Urinary bladder (tissue), 4 donors: ENCODE results near the gene CCNL1. TPM values are rescaled to one million over a fixed set of nuclear protein-coding genes. Genes with fewer than 3 reads are reported as not detected.
"Not testable (repeated sequence)": the region's sequence is repeated elsewhere in the genome, so short reads cannot be mapped to it uniquely, and the experiment has no call there.

Experiments
- DNase-seq: peaks from one replicate; pipeline ENCODE4 v3.0.0-alpha.2; 2015; ENCODE audit errors: extremely low spot score
- H3K27ac ChIP-seq: one replicate; pipeline ENCODE4 v1.5.1; 2013; ENCODE audit warnings: low read depth, mild to moderate bottlenecking, moderate library complexity
- H3K36me3 ChIP-seq: one replicate; pipeline ENCODE4 v1.6.1; 2013; ENCODE audit warnings: mild to moderate bottlenecking, moderate library complexity; ENCODE audit not compliant: insufficient read depth
- H3K4me1 ChIP-seq: one replicate; pipeline ENCODE4 v1.6.1; 2013; ENCODE audit warnings: mild to moderate bottlenecking, moderate library complexity; ENCODE audit not compliant: insufficient read depth
- H3K4me3 ChIP-seq: one replicate; pipeline ENCODE4 v1.5.1; 2013; ENCODE audit warnings: low read depth, low read length
- WGBS: extraction: QIAGEN DNeasy Blood & Tissue Kit; methylation state at CpG from one replicate; pipeline ENCODE4 v1.1.7; 2013; 5-methylcytosine and 5-hydroxymethylcytosine counted together
- polyA plus RNA-seq: library from polyadenylated mRNA; stranded (reverse); fragments of 200-250 nt; gene quantifications from one replicate; pipeline ENCODE4 v1.2.3, GENCODE V29; 2013
- total RNA-seq: library from RNA; depleted of rRNA; stranded (reverse); fragments of >200 nt; gene quantifications from one replicate; pipeline ENCODE4 v1.2.3, GENCODE V29; 2014
- donor health status: healthy with polysubstance abuse.
- donor health status: healthy.

The CCNL1 gene
- total RNA-seq (214 TPM), polyA plus RNA-seq (68.1 TPM)

- DNase-seq = peak; percentile 87
- Histone ChIP-seq H3K36me3 (peaks cover 2% of the 10 kb centered on the region), H3K4me1 (no peaks in the 10 kb centered on the region), H3K27ac (peak within 1 kb of the TSS; percentile 100), H3K4me3 (peak within 1 kb of the TSS; percentile 94)
- under 1% methylated on average over 88 of the region's 88 CpGs for WGBS
These were observed at the start of gene CCNL1 for GRCh38 chr3:157159762-157160657. Gene CCNL1, minus strand, starts transcription at chr3:157160147. Its CDS starts 53 bp downstream, at chr3:157160094.

- no peak for DNase-seq
- WGBS = 85% methylated on average over 1 of the region's 1 CpG
- H3K27ac ChIP-seq = no peak overlapping the region
- no peak overlapping the region for H3K4me3 ChIP-seq
- no peaks in the 10 kb centered on the region for H3K4me1 ChIP-seq
- no peaks in the 10 kb centered on the region for H3K36me3 ChIP-seq
These were observed 44.9 kb upstream of the CCNL1 start for GRCh38 chr3:157204880-157205279.

- no peak for DNase-seq
- no peaks in the 10 kb centered on the region for H3K36me3 ChIP-seq
- H3K4me1 ChIP-seq = no peaks in the 10 kb centered on the region
- no peak overlapping the region for H3K27ac ChIP-seq
- 18% methylated on average over 1 of the region's 1 CpG for WGBS
- H3K4me3 ChIP-seq = no peak overlapping the region
These were observed 44.5 kb upstream of the CCNL1 start for GRCh38 chr3:157204431-157204830.

GRCh38 chr3:157201648-157202278, 41.8 kb upstream of the CCNL1 start:
- no peak for DNase-seq
- no peak overlapping the region for H3K4me3 ChIP-seq
- H3K4me1 ChIP-seq = no peaks in the 10 kb centered on the region
- no peak overlapping the region for H3K27ac ChIP-seq
- H3K36me3 ChIP-seq = no peaks in the 10 kb centered on the region
- 57% methylated on average over 6 of the region's 6 CpGs for WGBS

- H3K27ac ChIP-seq = no peak overlapping the region
- WGBS = 40% methylated on average over 3 of the region's 3 CpGs
- H3K36me3 ChIP-seq = no peaks in the 10 kb centered on the region
- no peak overlapping the region for H3K4me3 ChIP-seq
- no peaks in the 10 kb centered on the region for H3K4me1 ChIP-seq
- DNase-seq = no peak
These were observed 39.9 kb upstream of the CCNL1 start for GRCh38 chr3:157199841-157200240.

GRCh38 chr3:157195965-157196364, 36.0 kb upstream of the CCNL1 start:
- Histone ChIP-seq H3K4me1 (no peaks in the 10 kb centered on the region), H3K4me3 (no peak overlapping the region), H3K27ac (no peak overlapping the region), H3K36me3 (no peaks in the 10 kb centered on the region)
- DNase-seq = no peak

- 98% methylated on average over 5 of the region's 5 CpGs for WGBS
- H3K4me1 ChIP-seq, H3K36me3 ChIP-seq, DNase-seq, H3K27ac ChIP-seq, H3K4me3 ChIP-seq: not testable (repeated sequence)
These were observed 31.2 kb upstream of the CCNL1 start for GRCh38 chr3:157191149-157191548.

GRCh38 chr3:157190380-157190872, 30.5 kb upstream of the CCNL1 start:
- Histone ChIP-seq H3K4me1 (no peaks in the 10 kb centered on the region), H3K27ac (no peak overlapping the region), H3K36me3 (no peaks in the 10 kb centered on the region), H3K4me3 (no peak overlapping the region)
- no peak for DNase-seq
- 43% methylated on average over 2 of the region's 2 CpGs for whole genome bisulfite sequencing

GRCh38 chr3:157188391-157188790, 28.4 kb upstream of the CCNL1 start:
- no peak for DNase-seq
- H3K27ac ChIP-seq = no peak overlapping the region
- H3K4me3 ChIP-seq = no peak overlapping the region
- H3K36me3 ChIP-seq = no peaks in the 10 kb centered on the region
- H3K4me1 ChIP-seq = no peaks in the 10 kb centered on the region

- Histone ChIP-seq H3K4me1 (no peaks in the 10 kb centered on the region), H3K27ac (no peak overlapping the region)
- 88% methylated on average over 3 of the region's 3 CpGs for WGBS
These were observed 22.9 kb upstream of the CCNL1 start for GRCh38 chr3:157182879-157183278.

GRCh38 chr3:157180262-157180661, 20.3 kb upstream of the CCNL1 start:
- H3K4me3 ChIP-seq = no peak overlapping the region
- H3K4me1 ChIP-seq = no peaks in the 10 kb centered on the region
- H3K36me3 ChIP-seq = no peaks in the 10 kb centered on the region
- 96% methylated on average over 2 of the region's 2 CpGs for WGBS
- DNase-seq = no peak
- H3K27ac ChIP-seq = no peak overlapping the region

More at GRCh38 chr3:157182879-157183278, 22.9 kb upstream of the CCNL1 start:
- H3K36me3 ChIP-seq = no peaks in the 10 kb centered on the region
- H3K4me3 ChIP-seq = no peak overlapping the region
- DNase-seq = no peak

GRCh38 chr3:157179365-157179803, 19.4 kb upstream of the CCNL1 start:
- Histone ChIP-seq H3K36me3 (no peaks in the 10 kb centered on the region), H3K4me3 (no peak overlapping the region), H3K4me1 (no peaks in the 10 kb centered on the region), H3K27ac (no peak overlapping the region)
- WGBS = 96% methylated on average over 27 of the region's 27 CpGs
- DNase-seq = no peak

GRCh38 chr3:157178503-157179364, 18.8 kb upstream of the CCNL1 start:
- H3K4me1 ChIP-seq, DNase-seq, H3K36me3 ChIP-seq, H3K27ac ChIP-seq, H3K4me3 ChIP-seq: not testable (repeated sequence)
- 98% methylated on average over 54 of the region's 54 CpGs for WGBS
